Tibial artery (tissue), 4 donors: Measurements from ENCODE around the gene TAF1B.

Experiments
- DNase-seq, 2 donors: peaks; one replicate each; pipeline ENCODE4 v3.0.0-alpha.2; 2019
- H3K27ac ChIP-seq, 2 donors: fragments of 200-600 bp; sonication (generic) in 1 of 2; 1 replicate in 1 of 2; 2 replicates in 1 of 2; pipeline ENCODE4 v1.5.1; 2018 to 2019; ENCODE audit warnings: mild to moderate bottlenecking in 1 of 2
- H3K27me3 ChIP-seq, 2 donors: fragments of 200-600 bp; sonication (generic) in 1 of 2; one replicate each; pipeline versions ENCODE4 v1.5.1 to v1.6.0; 2016 to 2019
- H3K36me3 ChIP-seq, 3 donors: fragments of 200-600 bp; sonication (generic) in 2 of 3; one replicate each; pipeline ENCODE4 v1.5.1; 2016 to 2019; ENCODE audit warnings: mild to moderate bottlenecking in 2 of 3
- H3K4me1 ChIP-seq, 4 donors: fragments of 200-600 bp; sonication (generic) in 2 of 4; 1 replicate in 3 of 4; 2 replicates in 1 of 4; pipeline ENCODE4 v1.5.1; 2016 to 2019
- H3K4me3 ChIP-seq, 2 donors: fragments of 200-600 bp; sonication (generic) in 1 of 2; 1 replicate in 1 of 2; 2 replicates in 1 of 2; pipeline ENCODE4 v1.5.1; 2018 to 2019; ENCODE audit warnings: mild to moderate bottlenecking in 2 of 2
- H3K9me3 ChIP-seq, 3 donors: fragments of 200-600 bp; sonication (generic) in 1 of 3; one replicate each; pipeline ENCODE4 v1.5.1; 2016 to 2019
- CTCF ChIP-seq, 2 experiments: fragments of 200-600 bp in 1 of 2; fragments of 450-650 bp in 1 of 2; IDR thresholded peaks; one replicate each; pipeline ENCODE4 v1.5.1; 2017 to 2019; ENCODE audit warnings: antibody characterized with exemption in 2 of 2, mild to moderate bottlenecking in 1 of 2, moderate library complexity in 1 of 2
- intact Hi-C: fragments of 100-400 bp; cut with DNase I; formaldehyde crosslinking; loops from one replicate; pipeline ENCODE4 v1.15.0; 2023; ENCODE audit warnings: low total_unique reads

Gene TAF1B

GRCh38 chr2:9958057-9958456, 114.8 kb downstream of the TAF1B start:
- intact Hi-C loops = loop anchor here (10.0 kb wide), 1 partner anchor 113 kb away; the partner anchor contains the start of gene TAF1B
- Histone ChIP-seq H3K9me3 (no peaks in the 10 kb centered on the region), H3K4me3 (no peak overlapping the region), H3K36me3 (peaks cover 0 to 8% (median 0%) of the 10 kb centered on the region in 3 donors), H3K27me3 (no peaks in the 10 kb centered on the region), H3K27ac (no peak overlapping the region), H3K4me1 (no peaks in the 10 kb centered on the region)
- DNase-seq = no peak
- no peak for TF ChIP-seq CTCF (IDR thresholded peaks at IDR 0.05)

GRCh38 chr2:9959262-9959661, 116.0 kb downstream of the TAF1B start:
- Histone ChIP-seq H3K4me3 (no peak overlapping the region), H3K27me3 (no peaks in the 10 kb centered on the region), H3K4me1 (no peaks in the 10 kb centered on the region), H3K27ac (no peak overlapping the region), H3K36me3 (peaks cover 0 to 8% (median 0%) of the 10 kb centered on the region in 3 donors), H3K9me3 (no peaks in the 10 kb centered on the region)
- intact Hi-C loops = loop anchor here (10.0 kb wide), 1 partner anchor 114 kb away; the partner anchor contains the start of gene TAF1B
- TF ChIP-seq CTCF (IDR thresholded peaks at IDR 0.05) = no peak
- DNase-seq = no peak

GRCh38 chr2:9961013-9961412, 117.7 kb downstream of the TAF1B start:
- intact Hi-C loops = no loop called here
- Histone ChIP-seq H3K36me3 (peaks cover 0 to 8% (median 0%) of the 10 kb centered on the region in 3 donors), H3K4me1 (no peaks in the 10 kb centered on the region), H3K27me3 (no peaks in the 10 kb centered on the region), H3K9me3 (no peaks in the 10 kb centered on the region), H3K27ac (no peak overlapping the region), H3K4me3 (no peak overlapping the region)
- TF ChIP-seq CTCF (IDR thresholded peaks at IDR 0.05) = no peak
- DNase-seq = no peak

GRCh38 chr2:9964334-9964980, 121.2 kb downstream of the TAF1B start:
- intact Hi-C loops = no loop called here
- no peak for DNase-seq
- Histone ChIP-seq H3K9me3 (no peaks in the 10 kb centered on the region), H3K27me3 (no peaks in the 10 kb centered on the region), H3K4me1 (no peaks in the 10 kb centered on the region), H3K36me3 (peaks cover 0 to 8% (median 0%) of the 10 kb centered on the region in 3 donors), H3K27ac (no peak overlapping the region), H3K4me3 (no peak overlapping the region)
- TF ChIP-seq CTCF (IDR thresholded peaks at IDR 0.05) = no peak

- H3K4me1 ChIP-seq = peaks cover 0 to 3% (median 1%) of the 10 kb centered on the region in 4 donors
- intact Hi-C loops = no loop called here
- no peaks in the 10 kb centered on the region for H3K9me3 ChIP-seq
- TF ChIP-seq CTCF (IDR thresholded peaks at IDR 0.05) = no peak
- no peak for DNase-seq
- no peak overlapping the region for H3K27ac ChIP-seq
- no peaks in the 10 kb centered on the region for H3K27me3 ChIP-seq
- no peak overlapping the region for H3K4me3 ChIP-seq
- H3K36me3 ChIP-seq = peaks cover 0 to 8% (median 0%) of the 10 kb centered on the region in 3 donors
These were observed 122.0 kb downstream of the TAF1B start for GRCh38 chr2:9965119-9965822.
